DOHH2 (cell line): ENCODE data around the gene JHY.

Experiments
- CTCF ChIP-seq: fragments of 200-600 bp; sonication (generic); IDR thresholded peaks from one replicate; pipeline ENCODE4 v1.5.1; 2014; ENCODE audit warnings: antibody characterized with exemption, mild to moderate bottlenecking, low read depth, low read length; ENCODE audit not compliant: poor library complexity, severe bottlenecking
- EZH2phosphoT487 ChIP-seq: fragments of 200-600 bp; sonication (generic); IDR thresholded peaks from 2 replicates; pipeline ENCODE4 v1.6.1; 2017; ENCODE audit warnings: borderline replicate concordance, mild to moderate bottlenecking, antibody characterized with exemption, low read length, moderate library complexity, mixed read lengths

- TF ChIP-seq CTCF (no peak), EZH2phosphoT487 (no peak)
Measured at GRCh38 chr11:122872046-122872445, 10.5 kb upstream of the JHY start.
